ENCODE data around the gene GPC6.
"Not testable (repeated sequence)": the region's sequence is repeated elsewhere in the genome, so short reads cannot be mapped to it uniquely, and the experiment has no call there.

GRCh38 chr13:93206778-93207392, 19.7 kb upstream of the GPC6 start:
- TF ChIP-seq CTCF (conservative IDR thresholded peaks at IDR 0.05; ENCODE audit: low read length); EZH2phosphoT487 (IDR thresholded peaks at IDR 0.05; ENCODE audit: borderline replicate concordance, low read depth, low read length): not testable (repeated sequence)

All from OCI-LY7 (cell line).